Transverse colon (tissue), 4 donors: ENCODE measurements around the gene LRFN2. TPM values are rescaled to one million over a fixed set of nuclear protein-coding genes. Genes with fewer than 3 reads are reported as not detected.

Experiments
- DNase-seq: peaks from one replicate; pipeline ENCODE4 v3.0.0-alpha.2; 2019
- H3K27ac ChIP-seq, 4 donors: fragments of 200-600 bp; sonication (generic); 2 replicates each; pipeline ENCODE4 v1.5.1; 2016 to 2018; ENCODE audit warnings: inconsistent platforms in 4 of 4
- H3K27me3 ChIP-seq: fragments of 200-600 bp; sonication (generic); 2 replicates; pipeline ENCODE4 v1.5.1; 2017; ENCODE audit warnings: inconsistent platforms
- H3K36me3 ChIP-seq, 4 donors: fragments of 200-600 bp; sonication (generic); 2 replicates each; pipeline ENCODE4 v1.5.1; 2017 to 2019; ENCODE audit warnings: inconsistent platforms in 4 of 4
- H3K4me1 ChIP-seq, 4 donors: fragments of 200-600 bp; sonication (generic); 2 replicates each; pipeline ENCODE4 v1.5.1; 2017 to 2020; ENCODE audit warnings: inconsistent platforms in 4 of 4
- H3K4me3 ChIP-seq, 4 donors: fragments of 200-600 bp; sonication (generic); 1 replicate in 1 of 4; 2 replicates in 3 of 4; pipeline versions ENCODE4 v1.5.1 to v1.6.1; 2017 to 2019; ENCODE audit warnings: inconsistent platforms in 4 of 4
- H3K9me3 ChIP-seq, 2 donors: fragments of 200-600 bp; sonication (generic); 2 replicates each; pipeline ENCODE4 v1.5.1; 2017 to 2019; ENCODE audit warnings: inconsistent platforms in 2 of 2
- CTCF ChIP-seq, 5 experiments: fragments of 200-600 bp in 3 of 5; fragments of 450-650 bp in 2 of 5; sonication (generic) in 3 of 5; IDR thresholded peaks; 1 replicate in 2 of 5; 2 replicates in 3 of 5; pipeline ENCODE4 v1.5.1; 2016 to 2017; ENCODE audit warnings: antibody characterized with exemption in 5 of 5, inconsistent platforms in 3 of 5, mild to moderate bottlenecking in 2 of 5, moderate library complexity in 1 of 5
- EP300 ChIP-seq: sonication (generic); formaldehyde crosslinking; IDR thresholded peaks from one replicate; pipeline ENCODE4 v1.6.1; 2017; ENCODE audit warnings: antibody characterized with exemption, low read depth
- POLR2A ChIP-seq: fragments of 450-650 bp; IDR thresholded peaks from one replicate; pipeline ENCODE4 v1.6.1; 2016; ENCODE audit warnings: antibody characterized with exemption, mild to moderate bottlenecking, moderate library complexity
- POLR2AphosphoS5 ChIP-seq, 3 donors: sonication (generic); formaldehyde crosslinking; IDR thresholded peaks; one replicate each; pipeline ENCODE4 v1.6.1; 2016; ENCODE audit warnings: antibody characterized with exemption in 3 of 3
- WGBS, 2 donors: methylation state at CpG; one replicate each; pipeline ENCODE4 v1.1.5; 2018; ENCODE audit warnings: low coverage in 1 of 2; 5-methylcytosine and 5-hydroxymethylcytosine counted together
- in situ Hi-C, 4 donors: fragments of 200-750 bp; cut with MboI; loops; one replicate each; pipeline versions ENCODE4 v1.15.0 to v1.15.1; 2017; ENCODE audit warnings: low sequenced_read_pairs in 3 of 4, low pct_ligation_motif_present in 1 of 4, low pct_unique_long_range_greater_than_20kb in 1 of 4
- intact Hi-C: fragments of 100-400 bp; cut with DNase I; formaldehyde crosslinking; loops from one replicate; pipeline ENCODE4 v1.15.1; 2023; ENCODE audit warnings: low total_unique reads
- total RNA-seq, 4 donors: library from RNA; depleted of rRNA; stranded (reverse); fragments of >200 nt; gene quantifications; one replicate each; pipeline ENCODE4 v1.1.0, GENCODE V29; 2016

LRFN2 gene
- total RNA-seq, 4 donors from 2014 or later = 0.40 to 0.41 TPM; not detected in 2

- 46 to 50% methylated on average over 2 to 11 of the region's 11 CpGs for WGBS, 2 donors
- intact Hi-C loops (no loop called here), in situ Hi-C loops (no loop called here)
- Histone ChIP-seq H3K4me3 (no peak overlapping the region), H3K27me3 (peaks cover 41% of the 10 kb centered on the region), H3K4me1 (peaks cover 0 to 36% (median 27%) of the 10 kb centered on the region in 4 donors), H3K9me3 (no peaks in the 10 kb centered on the region), H3K27ac (no peak overlapping the region), H3K36me3 (no peaks in the 10 kb centered on the region)
- TF ChIP-seq CTCF (IDR thresholded peaks at IDR 0.05) (no peak), POLR2AphosphoS5 (IDR thresholded peaks at IDR 0.05) (no peak), EP300 (no peak), POLR2A (no peak)
- no peak for DNase-seq
Observed at GRCh38 chr6:40585651-40586269, 1.4 kb downstream of the LRFN2 start.

DNA sequence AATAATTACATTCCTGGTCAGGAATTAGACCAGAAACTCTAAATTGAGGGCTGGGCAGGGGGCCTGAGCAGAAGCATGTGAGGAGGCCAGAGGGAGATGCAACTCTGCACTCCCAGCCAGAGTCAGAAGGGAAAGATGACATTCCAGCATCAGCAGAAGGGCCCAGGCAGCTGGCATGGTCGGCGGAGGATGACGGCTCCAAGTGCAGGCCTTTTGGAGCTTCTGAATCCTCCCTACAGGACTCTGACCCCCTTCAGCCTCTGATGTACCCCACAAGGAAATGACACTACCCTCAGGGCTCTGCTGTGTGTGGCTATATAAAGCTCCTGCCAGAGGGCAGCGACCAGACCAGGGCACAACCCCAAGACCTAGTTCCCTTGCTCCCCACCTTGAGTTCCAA, 1.9 kb downstream of the LRFN2 start:
- in situ Hi-C loops (no loop called here), intact Hi-C loops (no loop called here)
- H3K27me3 ChIP-seq = peaks cover 39% of the 10 kb centered on the region
- WGBS, 2 donors = 77 to 100% methylated on average over 1 to 4 of the region's 4 CpGs
- TF ChIP-seq CTCF (IDR thresholded peaks at IDR 0.05) (no peak), POLR2AphosphoS5 (IDR thresholded peaks at IDR 0.05) (no peak), POLR2A (no peak), EP300 (no peak)
- no peak overlapping the region for H3K27ac ChIP-seq
- no peaks in the 10 kb centered on the region for H3K9me3 ChIP-seq
- H3K36me3 ChIP-seq = no peaks in the 10 kb centered on the region
- H3K4me1 ChIP-seq = peaks cover 0 to 36% (median 27%) of the 10 kb centered on the region in 4 donors
- H3K4me3 ChIP-seq = no peak overlapping the region
- no peak for DNase-seq

DNA sequence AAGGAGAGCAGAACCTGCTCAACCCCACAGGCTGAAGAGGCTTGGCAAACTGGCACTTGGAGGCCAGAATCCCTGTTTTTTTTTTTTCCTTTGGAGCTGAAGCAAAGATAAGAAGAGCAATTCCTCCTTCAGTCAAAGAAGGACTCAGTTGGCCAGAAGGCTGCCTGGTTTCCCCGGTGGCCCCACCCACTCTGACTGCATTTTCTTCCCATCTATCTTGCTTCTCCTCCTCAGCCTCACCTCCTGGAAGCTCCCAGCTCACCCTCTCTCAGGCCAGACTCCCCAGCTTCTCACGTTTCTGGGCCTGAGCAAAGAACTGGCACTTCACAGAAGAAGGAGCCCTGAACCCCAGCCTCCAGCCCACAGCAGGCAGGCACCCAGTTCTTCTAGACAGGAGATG, 2.4 kb downstream of the LRFN2 start:
- WGBS, 2 donors = 49% methylated on average over 2 of the region's 2 CpGs; no CpG with 5 or more reads in 1 of the 2 donors
- H3K27me3 ChIP-seq = peaks cover 39% of the 10 kb centered on the region
- intact Hi-C loops (no loop called here), in situ Hi-C loops (no loop called here)
- H3K9me3 ChIP-seq = no peaks in the 10 kb centered on the region
- TF ChIP-seq POLR2AphosphoS5 (IDR thresholded peaks at IDR 0.05) = no peak
- H3K36me3 ChIP-seq = no peaks in the 10 kb centered on the region
- peaks cover 0 to 36% (median 27%) of the 10 kb centered on the region in 4 donors for H3K4me1 ChIP-seq
- no peak overlapping the region for H3K4me3 ChIP-seq
- no peak overlapping the region for H3K27ac ChIP-seq
- no peak for DNase-seq

DNA sequence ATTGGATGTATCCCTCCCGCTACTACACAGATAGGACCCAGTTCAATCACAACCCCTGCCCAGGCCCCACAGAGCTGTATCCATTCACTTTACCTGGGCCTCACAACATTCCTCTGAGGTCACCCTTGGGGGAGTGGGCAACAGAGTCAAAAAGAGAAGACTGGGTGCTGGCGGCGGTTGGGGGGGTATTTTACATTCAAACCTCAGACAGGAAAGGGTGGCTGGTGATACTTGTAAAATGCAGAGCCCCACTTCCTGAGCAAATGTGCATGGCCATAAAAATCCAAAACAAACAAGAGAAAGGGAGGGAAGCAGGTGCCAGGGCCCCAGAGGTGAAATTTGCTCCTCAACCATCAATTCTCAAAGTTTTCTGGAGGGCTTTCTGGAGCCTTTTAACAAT, 3.5 kb downstream of the LRFN2 start:
- Histone ChIP-seq H3K4me3 (no peak overlapping the region), H3K36me3 (no peaks in the 10 kb centered on the region), H3K27me3 (peaks cover 32% of the 10 kb centered on the region), H3K9me3 (no peaks in the 10 kb centered on the region), H3K4me1 (peaks cover 0 to 36% (median 27%) of the 10 kb centered on the region in 4 donors), H3K27ac (peak overlapping the region in 1 of 4 donors; percentile 4)
- WGBS, 2 donors = 40% methylated on average over 3 of the region's 3 CpGs; no CpG with 5 or more reads in 1 of the 2 donors
- DNase-seq = no peak
- intact Hi-C loops = no loop called here
- in situ Hi-C loops = no loop called here
- TF ChIP-seq EP300 (no peak), POLR2A (no peak), POLR2AphosphoS5 (IDR thresholded peaks at IDR 0.05) (no peak), CTCF (IDR thresholded peaks at IDR 0.05) (no peak)

GRCh38 chr6:40582892-40583291, 4.3 kb downstream of the LRFN2 start:
- intact Hi-C loops (no loop called here), in situ Hi-C loops (no loop called here)
- Histone ChIP-seq H3K4me1 (peaks cover 0 to 31% (median 23%) of the 10 kb centered on the region in 4 donors), H3K4me3 (no peak overlapping the region), H3K27me3 (peaks cover 24% of the 10 kb centered on the region), H3K27ac (peak overlapping the region in 1 of 4 donors; percentile 4), H3K36me3 (no peaks in the 10 kb centered on the region), H3K9me3 (no peaks in the 10 kb centered on the region)
- TF ChIP-seq POLR2A (no peak), POLR2AphosphoS5 (IDR thresholded peaks at IDR 0.05) (no peak), EP300 (no peak), CTCF (IDR thresholded peaks at IDR 0.05) (no peak)
- 82 to 83% methylated on average over 3 of the region's 3 CpGs for WGBS, 2 donors
- no peak for DNase-seq
